Keratinocyte (primary cell): Measurements from ENCODE around the gene PCGF5. TPM values are rescaled to one million over a fixed set of nuclear protein-coding genes. Genes with fewer than 3 reads are reported as not detected.

Experiments
- DNase-seq: peaks from one replicate; pipeline ENCODE4 v3.0.0-alpha.2; 2011; ENCODE audit warnings: low read depth, missing footprints, low spot score
- FAIRE-seq: peaks from 2 replicates; lab custom pipeline; 2011; peaks lifted over from hg19 to GRCh38; lab: Jason Lieb, UNC
- H2AFZ ChIP-seq: 2 replicates; pipeline ENCODE4 v1.6.0; 2012; ENCODE audit warnings: low read length, control low read depth, inconsistent platforms; ENCODE audit not compliant: control insufficient read depth
- H3K27ac ChIP-seq: 2 replicates; pipeline ENCODE4 v1.5.1; 2011; ENCODE audit warnings: low read length; ENCODE audit not compliant: control insufficient read depth, insufficient read depth
- H3K27me3 ChIP-seq: 3 replicates; pipeline ENCODE4 v1.6.0; 2011; ENCODE audit warnings: low read length; ENCODE audit not compliant: control insufficient read depth, insufficient read depth; ENCODE audit errors: extremely low read depth
- H3K36me3 ChIP-seq, 2 experiments: 2 replicates in 1 of 2; 3 replicates in 1 of 2; pipeline ENCODE4 v1.5.1; 2011; ENCODE audit warnings: low read length in 2 of 2, mild to moderate bottlenecking in 1 of 2; ENCODE audit not compliant: control insufficient read depth in 2 of 2, insufficient read depth in 2 of 2; ENCODE audit errors: extremely low read depth in 1 of 2
- H3K4me1 ChIP-seq: 3 replicates; pipeline ENCODE4 v1.5.1; 2011; ENCODE audit warnings: low read length; ENCODE audit not compliant: control insufficient read depth, insufficient read depth; ENCODE audit errors: extremely low read depth
- H3K4me2 ChIP-seq: 3 replicates; pipeline ENCODE4 v1.6.0; 2011; ENCODE audit warnings: low read depth, low read length; ENCODE audit not compliant: control insufficient read depth, insufficient read depth; ENCODE audit errors: extremely low read depth
- H3K4me3 ChIP-seq, 3 experiments: fragments of 200-600 bp in 1 of 3; sonication (generic) in 1 of 3; 2 replicates in 2 of 3; 3 replicates in 1 of 3; pipeline ENCODE4 v1.5.1; 2011 to 2016; ENCODE audit warnings: low read length in 3 of 3, mild to moderate bottlenecking in 3 of 3, control low read depth in 2 of 3, inconsistent platforms in 1 of 3, low read depth in 1 of 3, mixed read lengths in 1 of 3, mixed run types in 1 of 3, moderate library complexity in 1 of 3; ENCODE audit not compliant: control insufficient read depth in 2 of 3, insufficient read depth in 2 of 3; ENCODE audit errors: extremely low read depth in 1 of 3
- H3K79me2 ChIP-seq: 2 replicates; pipeline ENCODE4 v1.6.0; 2012; ENCODE audit warnings: low read length; ENCODE audit not compliant: control insufficient read depth, insufficient read depth
- H3K9ac ChIP-seq: 3 replicates; pipeline ENCODE4 v1.6.0; 2011; ENCODE audit warnings: low read length; ENCODE audit not compliant: control insufficient read depth, insufficient read depth; ENCODE audit errors: extremely low read depth
- H3K9me1 ChIP-seq: 3 replicates; pipeline ENCODE4 v1.6.0; 2011; ENCODE audit warnings: low read length; ENCODE audit not compliant: control insufficient read depth, insufficient read depth; ENCODE audit errors: extremely low read depth
- H3K9me3 ChIP-seq: 2 replicates; pipeline ENCODE4 v1.5.1; 2012; ENCODE audit warnings: low read depth, low read length; ENCODE audit not compliant: control insufficient read depth
- H4K20me1 ChIP-seq: 3 replicates; pipeline ENCODE4 v1.6.0; 2011; ENCODE audit warnings: low read length; ENCODE audit not compliant: control insufficient read depth, insufficient read depth; ENCODE audit errors: extremely low read depth
- CTCF ChIP-seq, 3 experiments: IDR thresholded peaks in 1 of 3; conservative IDR thresholded peaks in 1 of 3; optimal IDR thresholded peaks in 1 of 3; 2 replicates in 2 of 3; 3 replicates in 1 of 3; pipeline versions ENCODE3 to v1.5.1; 2011; ENCODE audit warnings: low read length in 3 of 3, mild to moderate bottlenecking in 3 of 3, moderate library complexity in 2 of 3, control low read depth in 1 of 3, inconsistent platforms in 1 of 3; ENCODE audit not compliant: insufficient read depth in 2 of 3; ENCODE audit errors: extremely low read depth in 1 of 3
- EZH2 ChIP-seq: IDR thresholded peaks from one replicate; pipeline ENCODE4 v1.6.1; 2012; ENCODE audit warnings: inconsistent platforms, mild to moderate bottlenecking, low read length, moderate library complexity
- dilution Hi-C: fragments of 300-500 bp; cut with MboI; formaldehyde crosslinking; loops from one replicate; pipeline ENCODE4 v1.7.0; 2020; ENCODE audit warnings: low sequenced_read_pairs; ENCODE audit not compliant: extremely low pct_ligation_motif_present
- polyA plus RNA-seq, 5 experiments: library from polyadenylated mRNA; depleted of rRNA in 3 of 5; stranded (reverse) in 3 of 5; stranded (forward) in 1 of 5; unstranded in 1 of 5; fragments of >200 nt; gene quantifications; 1 replicate in 1 of 5; 2 replicates in 3 of 5; 3 replicates in 1 of 5; pipeline versions ENCODE4 v1.2.1 to v1.2.3, GENCODE V29; 2011 to 2012; ENCODE audit warnings: missing spikeins in 2 of 5, low read depth in 1 of 5, low replicate concordance in 1 of 5

The PCGF5 gene
- polyA plus RNA-seq, 1 donor (not counting 4 experiments of a cell fraction or from before 2014, with no cell fraction given): 13.9 TPM

GRCh38 chr10:91190876-91191583 is 29.4 kb upstream of the PCGF5 start:
- dilution Hi-C loops: no loop called here
- H3K4me3 ChIP-seq: no peak overlapping the region
- H3K9me1 ChIP-seq: no peaks in the 10 kb centered on the region
- H3K9ac ChIP-seq: no peak overlapping the region
- H3K4me1 ChIP-seq: peaks cover 3% of the 10 kb centered on the region
- H3K27me3 ChIP-seq: no peaks in the 10 kb centered on the region
- H2AFZ ChIP-seq: no peak overlapping the region
- no peak for TF ChIP-seq CTCF (optimal IDR thresholded peaks at IDR 0.05 in 1 of 3, IDR thresholded peaks at IDR 0.05 in 1 of 3, conservative IDR thresholded peaks at IDR 0.05 in 1 of 3; ENCODE audit: extremely low read depth in 1 of 3, insufficient read depth in 2 of 3, low read length in 3 of 3)
- TF ChIP-seq EZH2: no peak
- no peak for FAIRE-seq
- no peak overlapping the region for H3K4me2 ChIP-seq
- H3K9me3 ChIP-seq: no peaks in the 10 kb centered on the region
- H3K36me3 ChIP-seq: no peaks in the 10 kb centered on the region
- DNase-seq: no peak
- H4K20me1 ChIP-seq: no peaks in the 10 kb centered on the region
- no peak overlapping the region for H3K27ac ChIP-seq
- no peaks in the 10 kb centered on the region for H3K79me2 ChIP-seq

GRCh38 chr10:91191584-91191919 is 28.9 kb upstream of the PCGF5 start:
- no peaks in the 10 kb centered on the region for H3K79me2 ChIP-seq
- no peaks in the 10 kb centered on the region for H3K36me3 ChIP-seq
- H3K27me3 ChIP-seq: no peaks in the 10 kb centered on the region
- no peak for TF ChIP-seq EZH2
- TF ChIP-seq CTCF (optimal IDR thresholded peaks at IDR 0.05 in 1 of 3, IDR thresholded peaks at IDR 0.05 in 1 of 3, conservative IDR thresholded peaks at IDR 0.05 in 1 of 3; ENCODE audit: extremely low read depth in 1 of 3, insufficient read depth in 2 of 3, low read length in 3 of 3): no peak
- dilution Hi-C loops: no loop called here
- no peak overlapping the region for H3K4me3 ChIP-seq
- no peak overlapping the region for H2AFZ ChIP-seq
- no peak overlapping the region for H3K4me2 ChIP-seq
- H3K9me3 ChIP-seq: no peaks in the 10 kb centered on the region
- FAIRE-seq: no peak
- peaks cover 3% of the 10 kb centered on the region for H3K4me1 ChIP-seq
- no peak for DNase-seq
- H3K9me1 ChIP-seq: no peaks in the 10 kb centered on the region
- H4K20me1 ChIP-seq: no peaks in the 10 kb centered on the region
- no peak overlapping the region for H3K9ac ChIP-seq
- H3K27ac ChIP-seq: no peak overlapping the region
